Spinal cord (tissue), 10 donors: ENCODE results near the gene CHSY3. TPM values are rescaled to one million over a fixed set of nuclear protein-coding genes. Genes with fewer than 3 reads are reported as not detected.
"Not testable (repeated sequence)": the region's sequence is repeated elsewhere in the genome, so short reads cannot be mapped to it uniquely, and the experiment has no call there.

Experiments used
- DNase-seq, 6 donors: peaks; one replicate each; pipeline versions ENCODE4 v3.0.0 to v3.0.0-alpha.2; 2013 to 2015; ENCODE audit warnings: low spot score in 6 of 6, low read depth in 4 of 6
- H3K27ac ChIP-seq: one replicate; pipeline ENCODE4 v1.5.1; 2013; ENCODE audit warnings: low read depth, low read length, control low read depth
- H3K27me3 ChIP-seq: one replicate; pipeline ENCODE4 v1.6.1; 2013; ENCODE audit warnings: low read length; ENCODE audit not compliant: control insufficient read depth, insufficient read depth
- H3K36me3 ChIP-seq: one replicate; pipeline ENCODE4 v1.6.1; 2013; ENCODE audit warnings: low read length; ENCODE audit not compliant: control insufficient read depth, insufficient read depth
- H3K4me1 ChIP-seq: one replicate; pipeline ENCODE4 v1.6.1; 2013; ENCODE audit warnings: low read length; ENCODE audit not compliant: control insufficient read depth, insufficient read depth
- H3K4me3 ChIP-seq: one replicate; pipeline ENCODE4 v1.5.1; 2013; ENCODE audit warnings: low read depth, low read length, control low read depth
- H3K9me3 ChIP-seq: one replicate; pipeline ENCODE4 v1.6.1; 2013; ENCODE audit warnings: low read length; ENCODE audit not compliant: control insufficient read depth, insufficient read depth
- WGBS: methylation state at CpG from one replicate; pipeline ENCODE4 v1.1.5; 2013; ENCODE audit warnings: missing lambda C conversion rate; ENCODE audit not compliant: insufficient coverage; 5-methylcytosine and 5-hydroxymethylcytosine counted together
- polyA plus RNA-seq, 2 donors: library from polyadenylated mRNA; unstranded; fragments of 120-200 nt; gene quantifications; one replicate each; pipeline ENCODE4 v1.2.1, GENCODE V29; 2013; ENCODE audit not compliant: insufficient read length in 2 of 2
- total RNA-seq, 2 donors: library from RNA; depleted of rRNA in 1 of 2; stranded (reverse); fragments of 120-200 nt in 1 of 2; fragments of >200 nt in 1 of 2; gene quantifications; one replicate each; pipeline versions ENCODE4 v1.2.3 to v1.2.4, GENCODE V29; 2013 to 2014
- donor health status: healthy.

The CHSY3 gene
- total and polyA plus RNA-seq, 4 donors: 4.3 to 13.7 (median 8.2) TPM

DNA sequence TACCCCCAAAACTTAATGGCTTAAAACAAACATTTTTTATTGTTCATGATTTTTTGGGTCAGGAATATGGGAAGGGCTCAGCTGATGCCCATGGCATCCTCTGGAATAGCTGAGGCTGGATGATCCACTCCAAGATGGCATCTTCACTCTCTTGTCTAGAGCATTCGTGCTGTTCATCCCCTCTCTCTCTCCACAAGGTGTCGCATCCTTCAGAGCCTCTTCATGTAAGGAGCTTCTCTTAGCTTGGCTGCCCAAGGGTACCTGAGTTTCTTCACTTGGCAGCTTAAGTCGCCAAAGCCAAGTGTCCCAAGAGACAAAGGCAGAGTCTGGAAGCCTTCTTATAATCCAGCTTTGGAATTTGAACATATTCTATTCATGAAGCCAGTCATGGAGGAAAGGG is 294.7 kb downstream of the CHSY3 start:
- 78% methylated on average over 3 of the region's 3 CpGs for WGBS

DNA sequence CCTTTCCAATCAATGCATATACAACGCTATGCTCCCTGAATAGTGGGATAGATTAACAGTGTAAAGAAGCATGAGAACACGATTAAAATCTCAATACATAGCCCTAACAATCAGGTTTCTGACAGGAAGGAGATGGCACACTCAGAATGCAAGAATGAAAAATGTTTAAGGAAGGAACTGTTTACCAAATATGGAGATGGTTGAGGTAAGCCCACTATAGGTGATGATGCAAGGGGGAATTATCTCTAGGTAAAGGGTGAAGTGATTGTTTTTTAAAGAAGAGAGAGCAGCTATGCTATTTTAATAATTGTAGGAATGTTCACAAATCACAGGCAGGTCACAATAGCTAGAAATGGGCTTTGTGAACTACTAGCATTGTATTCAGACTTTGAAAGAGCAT is 302.4 kb downstream of the CHSY3 start:
- no peaks in the 10 kb centered on the region for H3K4me1 ChIP-seq
- no peak for DNase-seq
- WGBS: no CpG with 5 or more reads among the region's 2 CpGs
- H3K36me3 ChIP-seq: no peaks in the 10 kb centered on the region
- no peaks in the 10 kb centered on the region for H3K27me3 ChIP-seq
- H3K9me3 ChIP-seq: no peaks in the 10 kb centered on the region
- H3K27ac ChIP-seq: no peak overlapping the region
- no peak overlapping the region for H3K4me3 ChIP-seq

More for the DNA sequence above, 294.7 kb downstream of the CHSY3 start:
- no peak overlapping the region for H3K4me3 ChIP-seq
- H3K27ac ChIP-seq: no peak overlapping the region
- no peaks in the 10 kb centered on the region for H3K36me3 ChIP-seq
- H3K9me3 ChIP-seq: no peaks in the 10 kb centered on the region
- H3K27me3 ChIP-seq: no peaks in the 10 kb centered on the region
- no peak for DNase-seq
- H3K4me1 ChIP-seq: no peaks in the 10 kb centered on the region

- H3K27ac ChIP-seq: no peak overlapping the region
- no peak for DNase-seq
- WGBS: no CpG with 5 or more reads among the region's 3 CpGs
- H3K36me3 ChIP-seq: no peaks in the 10 kb centered on the region
- H3K9me3 ChIP-seq: no peaks in the 10 kb centered on the region
- H3K4me3 ChIP-seq: no peak overlapping the region
- no peaks in the 10 kb centered on the region for H3K27me3 ChIP-seq
- H3K4me1 ChIP-seq: no peaks in the 10 kb centered on the region
Observed at GRCh38 chr5:130213607-130214006, 309.3 kb downstream of the CHSY3 start.

DNA sequence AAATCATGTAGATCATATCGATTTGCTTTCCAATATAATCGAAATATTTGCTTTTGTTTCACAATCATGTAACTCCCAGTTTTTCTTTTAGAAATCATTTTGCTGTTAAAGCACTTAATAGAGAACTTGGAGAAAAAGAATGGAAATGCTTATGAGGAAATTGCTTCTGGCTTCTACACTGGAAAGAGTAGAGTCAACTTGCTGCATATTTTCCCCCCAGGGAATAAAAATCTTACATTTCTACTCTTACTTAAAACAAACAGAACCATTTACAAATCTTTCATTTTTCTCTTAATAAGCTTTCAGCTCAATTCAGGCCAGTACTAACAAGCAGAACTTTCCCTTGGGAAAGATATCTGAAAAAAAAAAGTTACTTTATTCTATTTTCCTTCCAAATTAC is 312.0 kb downstream of the CHSY3 start:
- Histone ChIP-seq H3K4me3 (no peak overlapping the region), H3K9me3 (no peaks in the 10 kb centered on the region), H3K4me1 (no peaks in the 10 kb centered on the region), H3K27me3 (no peaks in the 10 kb centered on the region), H3K27ac (no peak overlapping the region), H3K36me3 (no peaks in the 10 kb centered on the region)
- DNase-seq: no peak
- whole genome bisulfite sequencing: no CpG with 5 or more reads among the region's 2 CpGs

DNA sequence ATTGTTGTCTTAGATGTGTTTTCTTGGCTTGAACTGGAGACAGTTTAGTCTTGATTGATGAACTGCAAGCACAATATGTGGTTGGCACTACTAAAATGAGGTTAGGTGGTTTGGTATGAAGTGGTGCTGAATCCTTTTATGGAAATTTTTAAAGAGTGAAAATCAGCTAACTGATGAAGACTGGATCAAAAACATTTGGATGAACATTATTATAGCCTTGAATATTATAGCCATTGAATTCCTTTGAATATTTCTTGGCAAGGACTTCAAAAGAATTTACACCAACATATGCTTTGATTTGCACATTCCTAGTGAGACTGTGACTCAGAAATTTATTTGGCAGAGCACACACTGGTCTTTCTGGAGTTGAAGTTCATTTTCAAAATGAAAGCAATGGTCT is 318.3 kb downstream of the CHSY3 start:
- Histone ChIP-seq H3K4me1 (no peaks in the 10 kb centered on the region), H3K4me3 (no peak overlapping the region), H3K36me3 (no peaks in the 10 kb centered on the region), H3K27me3 (no peaks in the 10 kb centered on the region), H3K27ac (no peak overlapping the region), H3K9me3 (no peaks in the 10 kb centered on the region)
- peak in 1 of 6 donors; percentile 83 for DNase-seq

- DNase-seq, H3K9me3 ChIP-seq, H3K4me3 ChIP-seq, H3K27me3 ChIP-seq, H3K27ac ChIP-seq, H3K36me3 ChIP-seq, H3K4me1 ChIP-seq: not testable (repeated sequence)
- WGBS: no CpG with 5 or more reads among the region's 2 CpGs
Observed at GRCh38 chr5:130226556-130226955, 322.3 kb downstream of the CHSY3 start.

DNA sequence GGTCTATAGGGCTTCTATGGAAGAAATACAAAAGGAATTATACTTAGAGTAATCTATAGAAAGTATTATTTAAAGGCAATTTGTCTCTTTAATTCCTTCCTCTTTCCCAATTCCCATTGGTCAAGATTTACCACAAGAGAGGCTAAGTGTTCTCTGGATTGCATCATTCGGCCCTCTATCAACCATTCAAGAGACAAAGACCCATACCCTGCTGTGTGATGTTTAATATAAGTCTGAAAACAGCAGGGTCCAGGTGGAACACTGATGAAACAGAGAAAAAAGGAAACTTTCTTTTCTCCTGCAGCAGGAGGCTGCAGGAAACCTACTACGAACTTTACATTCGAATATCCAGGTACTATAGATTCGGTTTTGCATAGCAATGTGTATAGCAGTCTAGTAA is 323.4 kb downstream of the CHSY3 start:
- Histone ChIP-seq H3K4me3 (no peak overlapping the region), H3K27ac (no peak overlapping the region), H3K36me3 (no peaks in the 10 kb centered on the region), H3K4me1 (no peaks in the 10 kb centered on the region), H3K27me3 (no peaks in the 10 kb centered on the region), H3K9me3 (no peaks in the 10 kb centered on the region)
- no peak for DNase-seq
- no CpG with 5 or more reads among the region's 4 CpGs for WGBS

- Histone ChIP-seq H3K4me1 (no peaks in the 10 kb centered on the region), H3K4me3 (no peak overlapping the region), H3K27me3 (no peaks in the 10 kb centered on the region), H3K9me3 (no peaks in the 10 kb centered on the region), H3K27ac (no peak overlapping the region), H3K36me3 (no peaks in the 10 kb centered on the region)
- no CpG with 5 or more reads among the region's 1 CpG for WGBS
- no peak for DNase-seq
Observed at GRCh38 chr5:130231786-130232185, 327.5 kb downstream of the CHSY3 start.

DNA sequence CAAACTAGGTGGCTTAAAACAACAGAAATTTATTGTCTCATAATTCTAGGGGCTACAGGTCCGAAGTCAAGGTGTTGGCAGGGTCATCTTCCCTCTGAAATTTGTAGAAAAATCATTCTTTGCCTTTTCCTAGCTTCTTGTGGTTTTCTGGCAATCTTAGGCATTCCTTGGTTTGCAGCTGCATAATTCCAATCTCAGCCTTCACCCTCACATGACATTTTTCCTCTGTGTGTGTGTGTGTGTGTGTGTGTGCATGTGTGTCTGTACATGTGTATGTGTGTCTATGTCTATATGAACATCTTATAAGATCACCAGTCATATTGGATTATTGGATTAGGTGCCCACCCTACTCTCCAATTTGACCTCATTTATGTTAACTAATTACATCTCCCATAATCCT is 330.6 kb downstream of the CHSY3 start:
- Histone ChIP-seq H3K36me3 (no peaks in the 10 kb centered on the region), H3K4me3 (no peak overlapping the region), H3K9me3 (no peaks in the 10 kb centered on the region), H3K27ac (no peak overlapping the region), H3K27me3 (no peaks in the 10 kb centered on the region), H3K4me1 (no peaks in the 10 kb centered on the region)
- DNase-seq: no peak
- no CpG with 5 or more reads among the region's 1 CpG for WGBS
